ENCODE measurements around the gene DNAH8. TPM values are rescaled to one million over a fixed set of nuclear protein-coding genes. Genes with fewer than 3 reads are reported as not detected.

DNAH8 gene
- total RNA-seq, 1 donor from 2014 or later = 1.1 TPM

DNA sequence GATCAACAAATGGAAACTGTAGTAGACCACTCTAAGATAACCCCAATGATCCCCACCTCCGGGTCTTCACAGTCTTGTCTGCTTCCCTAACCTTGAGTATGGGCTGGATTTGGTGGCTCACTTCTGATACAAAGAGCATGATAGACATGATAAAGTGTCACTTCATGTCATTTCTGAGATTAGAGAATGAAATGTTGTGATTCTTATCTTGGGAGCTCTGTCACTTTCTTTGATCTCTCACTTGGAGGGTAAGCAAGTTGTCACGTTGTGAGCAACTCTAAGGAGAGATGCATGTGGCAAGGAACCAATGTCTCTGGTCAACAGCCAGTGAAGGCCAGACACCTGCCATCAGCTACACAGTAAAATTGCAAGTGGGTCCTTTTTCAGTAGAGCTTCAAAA is 9.2 kb upstream of the DNAH8 start:
- H3K27me3 ChIP-seq = no peaks in the 10 kb centered on the region
- no peaks in the 10 kb centered on the region for H3K4me1 ChIP-seq
- H3K9ac ChIP-seq = no peak overlapping the region
- peaks cover 20% of the 10 kb centered on the region for H3K79me2 ChIP-seq (ENCODE audit: low read depth)
- no peak overlapping the region for H3K27ac ChIP-seq
- TF ChIP-seq EZH2 (IDR thresholded peaks at IDR 0.05) (no peak), EZH2phosphoT487 (IDR thresholded peaks at IDR 0.05) (no peak)
- TF ChIP-seq, protein P1, sequence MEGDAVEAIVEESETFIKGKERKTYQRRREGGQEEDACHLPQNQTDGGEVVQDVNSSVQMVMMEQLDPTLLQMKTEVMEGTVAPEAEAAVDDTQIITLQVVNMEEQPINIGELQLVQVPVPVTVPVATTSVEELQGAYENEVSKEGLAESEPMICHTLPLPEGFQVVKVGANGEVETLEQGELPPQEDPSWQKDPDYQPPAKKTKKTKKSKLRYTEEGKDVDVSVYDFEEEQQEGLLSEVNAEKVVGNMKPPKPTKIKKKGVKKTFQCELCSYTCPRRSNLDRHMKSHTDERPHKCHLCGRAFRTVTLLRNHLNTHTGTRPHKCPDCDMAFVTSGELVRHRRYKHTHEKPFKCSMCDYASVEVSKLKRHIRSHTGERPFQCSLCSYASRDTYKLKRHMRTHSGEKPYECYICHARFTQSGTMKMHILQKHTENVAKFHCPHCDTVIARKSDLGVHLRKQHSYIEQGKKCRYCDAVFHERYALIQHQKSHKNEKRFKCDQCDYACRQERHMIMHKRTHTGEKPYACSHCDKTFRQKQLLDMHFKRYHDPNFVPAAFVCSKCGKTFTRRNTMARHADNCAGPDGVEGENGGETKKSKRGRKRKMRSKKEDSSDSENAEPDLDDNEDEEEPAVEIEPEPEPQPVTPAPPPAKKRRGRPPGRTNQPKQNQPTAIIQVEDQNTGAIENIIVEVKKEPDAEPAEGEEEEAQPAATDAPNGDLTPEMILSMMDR (IDR thresholded peaks at IDR 0.05) = no peak
- no peak overlapping the region for H3K4me3 ChIP-seq
- no peak overlapping the region for H3K4me3 Mint-ChIP-seq
- no peak overlapping the region for H3K27ac Mint-ChIP-seq
- peaks cover 16% of the 10 kb centered on the region for H3K9me3 Mint-ChIP-seq
- H3K9me3 ChIP-seq (ENCODE audit: low read depth) = no peaks in the 10 kb centered on the region
- H3K27me3 Mint-ChIP-seq (ENCODE audit: insufficient read depth, low read depth) = peaks cover 2% of the 10 kb centered on the region
- peaks cover 10% of the 10 kb centered on the region for H3K4me1 Mint-ChIP-seq
- no peak for DNase-seq (ENCODE audit: low spot score)
- no peak overlapping the region for H2AFZ ChIP-seq (replicated peaks)
- H3K36me3 ChIP-seq = no peaks in the 10 kb centered on the region
- H3F3A ChIP-seq (ENCODE audit: low read depth) = no peaks in the 10 kb centered on the region
- peaks cover 14% of the 10 kb centered on the region for H3K36me3 Mint-ChIP-seq
- H4K20me1 ChIP-seq (ENCODE audit: low read depth) = no peaks in the 10 kb centered on the region
- no peak overlapping the region for H3K4me2 ChIP-seq

DNA sequence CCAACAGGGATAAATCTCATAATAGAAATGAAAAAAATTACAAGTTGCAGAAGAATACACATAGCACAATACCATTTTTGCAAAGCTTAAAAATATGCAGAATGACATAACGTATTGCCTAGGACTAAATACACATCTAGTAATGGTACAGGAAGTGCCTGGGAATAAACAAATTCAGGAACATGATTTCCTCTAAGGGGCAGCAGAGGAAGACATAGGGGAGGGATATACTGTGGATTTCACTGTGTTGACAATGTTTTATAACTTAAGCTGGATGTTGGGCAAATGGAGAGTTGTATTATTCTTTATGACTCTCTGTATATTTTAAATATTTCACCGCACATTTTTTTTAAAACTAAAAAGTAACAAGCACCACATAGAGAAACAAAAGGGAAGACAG is 6.6 kb upstream of the DNAH8 start:
- no peak overlapping the region for H3K27ac Mint-ChIP-seq
- peaks cover 6% of the 10 kb centered on the region for H3K9me3 Mint-ChIP-seq
- H3K4me1 Mint-ChIP-seq = no peaks in the 10 kb centered on the region

GRCh38 chr6:38713812-38714211 is 1.3 kb upstream of the DNAH8 start:
- no peaks in the 10 kb centered on the region for H4K20me1 ChIP-seq (ENCODE audit: low read depth)
- DNase-seq (ENCODE audit: low spot score) = no peak

More for the DNA sequence above, 6.6 kb upstream of the DNAH8 start:
- no peaks in the 10 kb centered on the region for H3K36me3 ChIP-seq
- Mint-ChIP-seq H3K36me3 (no peaks in the 10 kb centered on the region), H3K27me3 (ENCODE audit: insufficient read depth, low read depth) (peaks cover 2% of the 10 kb centered on the region), H3K4me3 (no peak overlapping the region)
- H3K4me2 ChIP-seq = no peak overlapping the region
- no peaks in the 10 kb centered on the region for H3K9me3 ChIP-seq (ENCODE audit: low read depth)
- H3K27me3 ChIP-seq = no peaks in the 10 kb centered on the region
- H2AFZ ChIP-seq (replicated peaks) = no peak overlapping the region
- no peaks in the 10 kb centered on the region for H3K79me2 ChIP-seq (ENCODE audit: low read depth)
- no peak for DNase-seq (ENCODE audit: low spot score)
- H3K9ac ChIP-seq = no peak overlapping the region
- no peak for TF ChIP-seq EZH2 (IDR thresholded peaks at IDR 0.05)
- TF ChIP-seq, protein P1 (IDR thresholded peaks at IDR 0.05) = no peak
- no peak for TF ChIP-seq EZH2phosphoT487 (IDR thresholded peaks at IDR 0.05)
- H3K4me1 ChIP-seq = no peaks in the 10 kb centered on the region
- no peaks in the 10 kb centered on the region for H3F3A ChIP-seq (ENCODE audit: low read depth)
- no peak overlapping the region for H3K4me3 ChIP-seq
- no peak overlapping the region for H3K27ac ChIP-seq
- no peaks in the 10 kb centered on the region for H4K20me1 ChIP-seq (ENCODE audit: low read depth)

More at GRCh38 chr6:38713812-38714211, 1.3 kb upstream of the DNAH8 start:
- TF ChIP-seq, protein P1 (IDR thresholded peaks at IDR 0.05) = no peak
- TF ChIP-seq EZH2phosphoT487 (IDR thresholded peaks at IDR 0.05) (no peak), EZH2 (IDR thresholded peaks at IDR 0.05) (no peak)
- H3K9me3 Mint-ChIP-seq = peaks cover 6% of the 10 kb centered on the region
- H3K4me1 Mint-ChIP-seq = no peaks in the 10 kb centered on the region
- Histone ChIP-seq H3F3A (ENCODE audit: low read depth) (no peaks in the 10 kb centered on the region), H3K4me3 (no peak overlapping the region), H3K27ac (no peak overlapping the region), H3K27me3 (no peaks in the 10 kb centered on the region), H3K4me1 (no peaks in the 10 kb centered on the region), H3K9me3 (ENCODE audit: low read depth) (no peaks in the 10 kb centered on the region), H3K36me3 (no peaks in the 10 kb centered on the region), H3K9ac (no peak overlapping the region), H3K79me2 (ENCODE audit: low read depth) (no peaks in the 10 kb centered on the region), H2AFZ (replicated peaks) (no peak overlapping the region), H3K4me2 (no peak overlapping the region)
- no peak overlapping the region for H3K4me3 Mint-ChIP-seq
- no peaks in the 10 kb centered on the region for H3K36me3 Mint-ChIP-seq
- peaks cover 3% of the 10 kb centered on the region for H3K27me3 Mint-ChIP-seq (ENCODE audit: insufficient read depth, low read depth)
- H3K27ac Mint-ChIP-seq = no peak overlapping the region

Measured in neural progenitor cell (in vitro differentiated cells).